ENCODE measurements around the gene CCDC167. TPM values are rescaled to one million over a fixed set of nuclear protein-coding genes. Genes with fewer than 3 reads are reported as not detected.

Gene CCDC167
- total RNA-seq, 1 experiment from 2014 or later = 31.9 TPM

DNA sequence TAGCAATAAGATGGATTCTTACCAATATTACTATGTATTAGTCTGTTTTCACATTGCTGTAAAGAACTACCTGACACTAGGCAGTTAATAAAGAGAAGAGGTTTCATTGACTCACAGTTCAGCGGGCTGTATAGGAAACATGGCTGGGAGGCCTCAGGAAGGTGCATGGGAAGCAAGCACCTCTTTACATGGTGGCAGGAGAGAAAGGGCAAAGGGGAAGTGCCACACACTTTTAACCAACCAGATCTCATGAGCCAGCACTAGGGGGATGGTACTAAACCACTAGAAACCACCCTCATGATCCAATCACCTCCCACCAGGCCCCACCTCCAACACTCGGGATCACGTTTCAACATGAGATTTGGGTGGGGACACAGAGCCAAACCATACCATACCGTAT is 40.7 kb upstream of the CCDC167 start:
- H2AK5ac ChIP-seq (ENCODE audit: insufficient read length, low read length) = no peak overlapping the region
- H3K56ac ChIP-seq (ENCODE audit: insufficient read length, low read depth, low read length) = no peak overlapping the region
- H2BK20ac ChIP-seq (ENCODE audit: low read depth, low read length, poor library complexity, severe bottlenecking) = no peak overlapping the region
- H3T11ph ChIP-seq (ENCODE audit: low read length) = no peak overlapping the region
- no peak overlapping the region for H2AFZ ChIP-seq (ENCODE audit: low read length)
- H4K8ac ChIP-seq (replicated peaks; ENCODE audit: insufficient read length, low read depth, low read length) = no peak overlapping the region
- no peak overlapping the region; the same call in 1 of the 2 replicates for H3K14ac ChIP-seq (ENCODE audit: insufficient read depth, low read length)
- H3K27me3 ChIP-seq (ENCODE audit: insufficient read depth, low read length) = peaks cover 17% of the 10 kb centered on the region; the same call in 1 of the 2 replicates
- no peaks in the 10 kb centered on the region for H3K79me1 ChIP-seq (ENCODE audit: insufficient read depth, low read depth, low read length, poor library complexity, severe bottlenecking)
- no peak overlapping the region for H3K9ac ChIP-seq (ENCODE audit: extremely low read depth, insufficient read length, low read length)
- WGBS (ENCODE audit: extremely low coverage, insufficient read length, low lambda C conversion rate) = no CpG with 5 or more reads among the region's 4 CpGs
- DNase-seq = peak; percentile 43
- no peak overlapping the region for H4K5ac ChIP-seq (ENCODE audit: insufficient read length, low read depth, low read length)
- Mint-ChIP-seq H3K27me3 (ENCODE audit: low read depth) (peaks cover 60% of the 10 kb centered on the region), H3K27ac (no peak overlapping the region), H3K4me3 (no peak overlapping the region), H3K9me3 (no peaks in the 10 kb centered on the region; a peak in 2 of 5 replicates), H3K4me1 (peaks cover 12 to 35% of the 10 kb centered on the region in 2 experiments), H3K36me3 (ENCODE audit: insufficient read depth in 1 of 3, low read depth in 3 of 3) (no peaks in the 10 kb centered on the region)
- no peak overlapping the region for H2BK12ac ChIP-seq (ENCODE audit: insufficient read length, low read depth, low read length)
- H3K27ac ChIP-seq (ENCODE audit: insufficient read length, low read depth, low read length) = no peak overlapping the region
- H4K20me1 ChIP-seq (ENCODE audit: control insufficient read depth, insufficient read depth, insufficient read length) = no peaks in the 10 kb centered on the region
- no peaks in the 10 kb centered on the region for H3K79me2 ChIP-seq (ENCODE audit: insufficient read depth, low read length)
- no peak overlapping the region for H2BK120ac ChIP-seq (ENCODE audit: low read depth, low read length, poor library complexity, severe bottlenecking)
- no peak overlapping the region for H3K23ac ChIP-seq (ENCODE audit: insufficient read length, low read depth, low read length)
- no peak overlapping the region for H2BK5ac ChIP-seq (ENCODE audit: insufficient read length, low read length)
- H3K23me2 ChIP-seq (ENCODE audit: insufficient read length, low read depth, low read length, poor library complexity, severe bottlenecking) = peaks cover 15% of the 10 kb centered on the region
- no peak overlapping the region for H3K18ac ChIP-seq (ENCODE audit: insufficient read length, low read depth, low read length)
- H2BK15ac ChIP-seq (ENCODE audit: low read depth, low read length) = no peak overlapping the region
- H3K4ac ChIP-seq (ENCODE audit: low read depth, low read length) = no peak overlapping the region
- H3K4me2 ChIP-seq (ENCODE audit: insufficient read depth, insufficient read length, low read length) = no peak overlapping the region
- no peaks in the 10 kb centered on the region for H3K9me3 ChIP-seq (ENCODE audit: control insufficient read depth, low read depth, low read length)
- TF ChIP-seq, protein P1, sequence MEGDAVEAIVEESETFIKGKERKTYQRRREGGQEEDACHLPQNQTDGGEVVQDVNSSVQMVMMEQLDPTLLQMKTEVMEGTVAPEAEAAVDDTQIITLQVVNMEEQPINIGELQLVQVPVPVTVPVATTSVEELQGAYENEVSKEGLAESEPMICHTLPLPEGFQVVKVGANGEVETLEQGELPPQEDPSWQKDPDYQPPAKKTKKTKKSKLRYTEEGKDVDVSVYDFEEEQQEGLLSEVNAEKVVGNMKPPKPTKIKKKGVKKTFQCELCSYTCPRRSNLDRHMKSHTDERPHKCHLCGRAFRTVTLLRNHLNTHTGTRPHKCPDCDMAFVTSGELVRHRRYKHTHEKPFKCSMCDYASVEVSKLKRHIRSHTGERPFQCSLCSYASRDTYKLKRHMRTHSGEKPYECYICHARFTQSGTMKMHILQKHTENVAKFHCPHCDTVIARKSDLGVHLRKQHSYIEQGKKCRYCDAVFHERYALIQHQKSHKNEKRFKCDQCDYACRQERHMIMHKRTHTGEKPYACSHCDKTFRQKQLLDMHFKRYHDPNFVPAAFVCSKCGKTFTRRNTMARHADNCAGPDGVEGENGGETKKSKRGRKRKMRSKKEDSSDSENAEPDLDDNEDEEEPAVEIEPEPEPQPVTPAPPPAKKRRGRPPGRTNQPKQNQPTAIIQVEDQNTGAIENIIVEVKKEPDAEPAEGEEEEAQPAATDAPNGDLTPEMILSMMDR (conservative IDR thresholded peaks at IDR 0.05) = no peak
- H4K91ac ChIP-seq (ENCODE audit: insufficient read length, low read depth, low read length) = no peak overlapping the region
- H3K4me1 ChIP-seq (ENCODE audit: insufficient read depth, low read length) = no peaks in the 10 kb centered on the region
